ENCODE data around the gene POGLUT3. TPM values are rescaled to one million over a fixed set of nuclear protein-coding genes. Genes with fewer than 3 reads are reported as not detected.

Gene POGLUT3
- total RNA-seq, 1 donor from 2014 or later: 11.2 TPM

- no peak for TF ChIP-seq CTCF (IDR thresholded peaks at IDR 0.05; ENCODE audit: insufficient read depth, low read length, poor library complexity, severe bottlenecking)
- DNase-seq (ENCODE audit: low read depth): no peak
- Histone ChIP-seq H3K27me3 (ENCODE audit: control insufficient read depth, insufficient read depth, low read length) (no peaks in the 10 kb centered on the region), H3K4me3 (ENCODE audit: low read depth, low read length) (no peak overlapping the region), H3K36me3 (ENCODE audit: control insufficient read depth, insufficient read depth, low read length) (no peaks in the 10 kb centered on the region)
Observed at GRCh38 chr11:108538022-108538424, 39.8 kb upstream of the POGLUT3 start.

- DNase-seq (ENCODE audit: low read depth): no peak
- no peak for TF ChIP-seq CTCF (IDR thresholded peaks at IDR 0.05; ENCODE audit: insufficient read depth, low read length, poor library complexity, severe bottlenecking)
- no peaks in the 10 kb centered on the region for H3K36me3 ChIP-seq (ENCODE audit: control insufficient read depth, insufficient read depth, low read length)
- H3K4me3 ChIP-seq (ENCODE audit: low read depth, low read length): no peak overlapping the region
- no peaks in the 10 kb centered on the region for H3K27me3 ChIP-seq (ENCODE audit: control insufficient read depth, insufficient read depth, low read length)
Observed at GRCh38 chr11:108536783-108537182, 38.6 kb upstream of the POGLUT3 start.

- H3K36me3 ChIP-seq (ENCODE audit: control insufficient read depth, insufficient read depth, low read length): no peaks in the 10 kb centered on the region
- no peaks in the 10 kb centered on the region for H3K27me3 ChIP-seq (ENCODE audit: control insufficient read depth, insufficient read depth, low read length)
- no peak overlapping the region for H3K4me3 ChIP-seq (ENCODE audit: low read depth, low read length)
- TF ChIP-seq CTCF (IDR thresholded peaks at IDR 0.05; ENCODE audit: insufficient read depth, low read length, poor library complexity, severe bottlenecking): no peak
- DNase-seq (ENCODE audit: low read depth): no peak
Observed at GRCh38 chr11:108535384-108535955, 37.3 kb upstream of the POGLUT3 start.

GRCh38 chr11:108534274-108534882 is 36.2 kb upstream of the POGLUT3 start:
- no peaks in the 10 kb centered on the region for H3K36me3 ChIP-seq (ENCODE audit: control insufficient read depth, insufficient read depth, low read length)
- TF ChIP-seq CTCF (IDR thresholded peaks at IDR 0.05; ENCODE audit: insufficient read depth, low read length, poor library complexity, severe bottlenecking): no peak
- no peaks in the 10 kb centered on the region for H3K27me3 ChIP-seq (ENCODE audit: control insufficient read depth, insufficient read depth, low read length)
- DNase-seq (ENCODE audit: low read depth): no peak
- no peak overlapping the region for H3K4me3 ChIP-seq (ENCODE audit: low read depth, low read length)

- no peak for TF ChIP-seq CTCF (IDR thresholded peaks at IDR 0.05; ENCODE audit: insufficient read depth, low read length, poor library complexity, severe bottlenecking)
Observed at GRCh38 chr11:108530426-108530825, 32.2 kb upstream of the POGLUT3 start.

GRCh38 chr11:108527382-108527781 is 29.2 kb upstream of the POGLUT3 start:
- Histone ChIP-seq H3K27me3 (ENCODE audit: control insufficient read depth, insufficient read depth, low read length) (no peaks in the 10 kb centered on the region), H3K36me3 (ENCODE audit: control insufficient read depth, insufficient read depth, low read length) (no peaks in the 10 kb centered on the region), H3K4me3 (ENCODE audit: low read depth, low read length) (no peak overlapping the region)
- no peak for DNase-seq (ENCODE audit: low read depth)
- no peak for TF ChIP-seq CTCF (IDR thresholded peaks at IDR 0.05; ENCODE audit: insufficient read depth, low read length, poor library complexity, severe bottlenecking)

More at GRCh38 chr11:108530426-108530825, 32.2 kb upstream of the POGLUT3 start:
- Histone ChIP-seq H3K36me3 (ENCODE audit: control insufficient read depth, insufficient read depth, low read length) (no peaks in the 10 kb centered on the region), H3K4me3 (ENCODE audit: low read depth, low read length) (no peak overlapping the region), H3K27me3 (ENCODE audit: control insufficient read depth, insufficient read depth, low read length) (no peaks in the 10 kb centered on the region)
- DNase-seq (ENCODE audit: low read depth): no peak
